ENCODE measurements around the gene CTNNA3.

The CTNNA3 gene

DNA sequence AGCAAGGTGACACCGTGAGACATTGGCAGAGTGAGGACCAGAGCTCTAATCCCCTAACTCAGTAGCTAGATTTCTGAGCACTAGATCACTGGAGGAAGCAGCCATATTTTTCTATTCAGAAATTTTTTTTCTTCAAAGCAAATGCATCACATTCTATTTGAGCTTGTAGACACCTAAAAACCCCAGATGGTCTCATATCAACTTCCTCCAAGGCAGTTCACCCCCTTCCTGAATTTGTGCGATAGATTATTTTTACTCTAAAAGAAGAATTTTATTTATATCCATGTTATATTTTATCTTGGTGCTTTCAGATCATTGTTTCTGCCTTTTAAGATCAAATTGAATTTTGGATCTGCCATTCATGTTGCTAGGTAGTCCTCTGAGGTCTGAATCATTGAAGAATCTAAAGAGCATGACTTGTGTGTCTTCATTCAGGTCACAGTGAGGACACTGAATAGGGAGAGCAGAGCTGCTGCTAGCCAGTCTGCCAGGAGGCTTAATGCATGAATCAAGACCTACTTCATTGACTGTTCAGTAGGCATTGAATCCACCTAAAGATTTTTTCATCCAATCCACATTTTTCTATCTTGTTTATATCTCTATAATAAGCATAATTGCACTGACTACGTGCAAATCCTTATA lies 863.1 kb downstream of the CTNNA3 start:
- TF ChIP-seq, protein P1, sequence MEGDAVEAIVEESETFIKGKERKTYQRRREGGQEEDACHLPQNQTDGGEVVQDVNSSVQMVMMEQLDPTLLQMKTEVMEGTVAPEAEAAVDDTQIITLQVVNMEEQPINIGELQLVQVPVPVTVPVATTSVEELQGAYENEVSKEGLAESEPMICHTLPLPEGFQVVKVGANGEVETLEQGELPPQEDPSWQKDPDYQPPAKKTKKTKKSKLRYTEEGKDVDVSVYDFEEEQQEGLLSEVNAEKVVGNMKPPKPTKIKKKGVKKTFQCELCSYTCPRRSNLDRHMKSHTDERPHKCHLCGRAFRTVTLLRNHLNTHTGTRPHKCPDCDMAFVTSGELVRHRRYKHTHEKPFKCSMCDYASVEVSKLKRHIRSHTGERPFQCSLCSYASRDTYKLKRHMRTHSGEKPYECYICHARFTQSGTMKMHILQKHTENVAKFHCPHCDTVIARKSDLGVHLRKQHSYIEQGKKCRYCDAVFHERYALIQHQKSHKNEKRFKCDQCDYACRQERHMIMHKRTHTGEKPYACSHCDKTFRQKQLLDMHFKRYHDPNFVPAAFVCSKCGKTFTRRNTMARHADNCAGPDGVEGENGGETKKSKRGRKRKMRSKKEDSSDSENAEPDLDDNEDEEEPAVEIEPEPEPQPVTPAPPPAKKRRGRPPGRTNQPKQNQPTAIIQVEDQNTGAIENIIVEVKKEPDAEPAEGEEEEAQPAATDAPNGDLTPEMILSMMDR (IDR thresholded peaks at IDR 0.05; ENCODE audit: control insufficient read depth, extremely low read depth, insufficient read depth), result no peak
- no peak overlapping the region for H3K4me3 ChIP-seq (ENCODE audit: low read depth, low read length)
- no peak for DNase-seq (ENCODE audit: low read depth)

DNA sequence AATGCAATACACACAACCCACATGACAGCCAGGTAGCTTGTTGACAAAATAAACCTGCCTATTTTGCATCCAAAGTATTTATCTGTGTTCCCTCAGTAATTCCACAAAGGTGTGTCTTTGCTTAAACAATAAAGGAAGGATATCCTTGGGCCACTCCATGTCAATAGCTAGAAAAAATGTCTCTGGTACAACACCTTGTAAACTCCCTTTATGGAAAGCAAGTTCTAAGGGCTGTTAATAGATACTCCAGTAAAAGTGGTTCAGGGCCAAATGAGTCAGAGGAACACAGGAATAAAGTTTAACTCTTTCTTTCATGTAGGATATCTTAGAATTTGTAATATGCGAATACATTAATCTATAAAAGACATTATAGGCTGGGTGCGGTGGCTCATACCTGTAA lies 867.0 kb downstream of the CTNNA3 start:
- no peak overlapping the region for H3K4me3 ChIP-seq (ENCODE audit: low read depth, low read length)
- TF ChIP-seq, protein P1 (IDR thresholded peaks at IDR 0.05; ENCODE audit: control insufficient read depth, extremely low read depth, insufficient read depth), result no peak
- peak; percentile 31 for DNase-seq (ENCODE audit: low read depth)

DNA sequence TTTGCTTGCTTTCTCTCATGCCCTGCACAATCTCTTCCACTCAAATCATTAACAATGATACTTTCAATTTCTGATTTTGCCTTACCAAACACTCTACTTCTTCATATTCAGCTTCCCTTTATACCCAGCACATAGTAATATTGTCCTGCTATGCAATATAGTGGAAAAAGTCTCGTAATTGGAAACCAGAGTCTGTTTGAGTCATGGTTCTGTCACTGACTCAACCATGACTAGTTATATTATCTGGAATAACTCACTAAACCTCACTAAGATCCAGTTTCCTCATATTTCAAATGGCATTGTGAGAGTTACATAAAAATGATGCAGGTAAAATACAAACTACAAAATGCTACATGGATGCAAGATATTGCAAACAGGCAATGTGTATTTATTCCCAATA lies 868.6 kb downstream of the CTNNA3 start:
- no peak overlapping the region for H3K4me3 ChIP-seq (ENCODE audit: low read depth, low read length)
- TF ChIP-seq, protein P1 (IDR thresholded peaks at IDR 0.05; ENCODE audit: control insufficient read depth, extremely low read depth, insufficient read depth), result no peak

DNA sequence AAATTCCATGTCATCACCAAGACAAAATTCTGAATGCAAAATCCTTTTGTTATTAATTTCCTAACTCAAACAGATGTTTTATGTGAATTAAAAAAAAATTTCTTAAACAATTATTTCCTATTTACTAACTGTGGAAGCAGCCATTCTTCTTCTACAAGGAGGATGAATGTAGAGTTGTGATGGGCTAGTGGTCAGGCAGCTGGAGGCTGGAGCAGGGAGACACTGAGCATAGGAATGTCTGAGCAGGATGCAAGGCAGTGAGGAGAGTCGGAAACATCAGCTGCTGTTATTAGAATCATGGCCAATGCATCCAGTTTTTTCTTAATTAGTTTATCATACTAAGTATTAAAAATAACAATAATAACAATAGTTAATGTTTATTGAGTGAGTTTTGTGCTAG lies 872.7 kb downstream of the CTNNA3 start:
- DNase-seq (ENCODE audit: low read depth), result no peak
- no peak overlapping the region for H3K4me3 ChIP-seq (ENCODE audit: low read depth, low read length)
- TF ChIP-seq, protein P1 (IDR thresholded peaks at IDR 0.05; ENCODE audit: control insufficient read depth, extremely low read depth, insufficient read depth), result no peak

More for the DNA sequence above, 868.6 kb downstream of the CTNNA3 start:
- no peak for DNase-seq (ENCODE audit: low read depth)

DNA sequence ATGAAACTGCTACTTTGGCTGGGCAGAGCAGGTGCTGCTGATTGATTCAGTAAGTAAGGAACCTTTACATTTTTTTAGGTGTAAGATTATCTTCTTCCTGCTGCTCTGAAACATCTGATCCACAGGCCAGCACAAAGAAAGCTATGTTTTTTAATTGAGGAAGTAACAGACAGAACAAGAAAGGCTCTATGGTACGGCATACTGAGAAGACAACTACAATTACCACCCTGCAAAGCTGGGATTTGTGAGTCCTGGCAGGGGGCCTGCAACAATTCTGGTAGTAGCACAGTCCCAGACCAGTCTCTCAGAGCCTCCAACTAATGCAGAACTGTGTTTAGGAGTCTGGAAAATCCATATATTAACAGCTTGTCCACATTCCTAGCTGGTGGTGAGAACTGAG lies 873.2 kb downstream of the CTNNA3 start:
- H3K4me3 ChIP-seq (ENCODE audit: low read depth, low read length), result no peak overlapping the region
- DNase-seq (ENCODE audit: low read depth), result no peak
- TF ChIP-seq, protein P1 (IDR thresholded peaks at IDR 0.05; ENCODE audit: control insufficient read depth, extremely low read depth, insufficient read depth), result no peak

DNA sequence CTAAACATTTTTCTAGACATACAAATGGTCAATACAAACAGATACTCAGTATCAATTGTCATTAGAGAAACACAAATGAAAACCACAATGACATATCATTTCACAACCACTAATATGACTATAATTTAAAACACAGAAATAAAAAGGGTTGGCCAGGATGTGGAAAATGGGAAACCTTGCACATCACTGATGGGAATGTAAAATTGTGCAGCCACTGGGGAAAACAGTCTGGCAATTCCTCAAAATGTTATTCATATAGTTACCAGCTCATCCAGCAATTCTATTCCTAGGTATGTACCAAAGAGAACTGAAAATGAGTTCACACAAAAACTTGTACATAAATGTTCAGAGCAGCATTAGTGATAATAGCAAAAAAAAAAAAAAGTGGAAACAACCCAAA lies 876.3 kb downstream of the CTNNA3 start:
- DNase-seq (ENCODE audit: low read depth), result no peak
- TF ChIP-seq, protein P1 (IDR thresholded peaks at IDR 0.05; ENCODE audit: control insufficient read depth, extremely low read depth, insufficient read depth), result no peak
- no peak overlapping the region for H3K4me3 ChIP-seq (ENCODE audit: low read depth, low read length)

DNA sequence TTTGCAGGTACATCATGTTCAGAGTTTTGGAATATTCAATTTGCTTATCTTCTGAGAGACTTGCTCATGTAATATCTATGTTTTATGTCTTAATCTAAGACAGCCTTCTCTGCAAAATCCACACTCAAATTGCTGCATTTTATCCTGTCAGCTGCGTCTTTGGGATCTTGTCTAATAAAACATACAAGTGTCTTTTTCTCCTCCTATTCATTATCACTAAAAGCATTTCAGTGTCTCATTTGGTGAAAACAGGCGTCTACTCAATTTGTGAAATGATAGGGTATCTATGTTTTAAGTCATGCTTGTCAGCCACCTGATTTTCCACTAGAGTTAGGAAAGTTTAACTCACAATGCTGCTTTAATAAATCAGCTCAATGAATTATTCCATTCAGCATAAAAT lies 882.9 kb downstream of the CTNNA3 start:
- no peak for DNase-seq (ENCODE audit: low read depth)
- H3K4me3 ChIP-seq (ENCODE audit: low read depth, low read length), result no peak overlapping the region
- TF ChIP-seq, protein P1 (IDR thresholded peaks at IDR 0.05; ENCODE audit: control insufficient read depth, extremely low read depth, insufficient read depth), result no peak

All from LNCaP clone FGC (cell line).